Activated T-helper 2 cell treated with anti-CD3 and anti-CD28 coated beads, Interferon-gamma antibody, Interleukin-2, Interleukin-4, amounts not matched to agents 10 μg/mL and 5 μg/mL and 100 μg/mL, durations not matched to agents 14 hours and 24 hours and 36 hours (primary cell): ENCODE data around the gene FAM98C. TPM values are rescaled to one million over a fixed set of nuclear protein-coding genes. Genes with fewer than 3 reads are reported as not detected.
"Not testable (repeated sequence)": the region's sequence is repeated elsewhere in the genome, so short reads cannot be mapped to it uniquely, and the experiment has no call there.

Experiments
- DNase-seq: peaks from one replicate; pipeline ENCODE4 v3.0.0; 2021; ENCODE audit warnings: low spot score
- H3K27ac Mint-ChIP-seq: one replicate; pipeline ENCODE4 v1.8.0; 2021; ENCODE audit warnings: mixed read lengths
- H3K27me3 Mint-ChIP-seq: one replicate; pipeline ENCODE4 v1.8.0; 2021; ENCODE audit warnings: low read depth, mixed read lengths
- H3K36me3 Mint-ChIP-seq: one replicate; pipeline ENCODE4 v1.8.0; 2021; ENCODE audit warnings: low read depth, mixed read lengths
- H3K4me1 Mint-ChIP-seq: one replicate; pipeline ENCODE4 v1.8.0; 2021; ENCODE audit warnings: low read depth, mixed read lengths
- H3K4me3 Mint-ChIP-seq: one replicate; pipeline ENCODE4 v1.8.0; 2021; ENCODE audit warnings: low read depth, mild to moderate bottlenecking, moderate library complexity, mixed read lengths
- H3K9me3 Mint-ChIP-seq: one replicate; pipeline ENCODE4 v1.8.0; 2021; ENCODE audit warnings: mixed read lengths
- intact Hi-C: fragments of 100-400 bp; cut with micrococcal nuclease; formaldehyde crosslinking; loops from one replicate; pipeline ENCODE4 v1.15.1; 2023
- total RNA-seq: library from RNA; stranded (reverse); gene quantifications from 2 replicates; pipeline ENCODE4 v1.2.3, GENCODE V29; 2022

FAM98C gene
- total RNA-seq, 1 donor from 2014 or later: 32.7 TPM

DNA sequence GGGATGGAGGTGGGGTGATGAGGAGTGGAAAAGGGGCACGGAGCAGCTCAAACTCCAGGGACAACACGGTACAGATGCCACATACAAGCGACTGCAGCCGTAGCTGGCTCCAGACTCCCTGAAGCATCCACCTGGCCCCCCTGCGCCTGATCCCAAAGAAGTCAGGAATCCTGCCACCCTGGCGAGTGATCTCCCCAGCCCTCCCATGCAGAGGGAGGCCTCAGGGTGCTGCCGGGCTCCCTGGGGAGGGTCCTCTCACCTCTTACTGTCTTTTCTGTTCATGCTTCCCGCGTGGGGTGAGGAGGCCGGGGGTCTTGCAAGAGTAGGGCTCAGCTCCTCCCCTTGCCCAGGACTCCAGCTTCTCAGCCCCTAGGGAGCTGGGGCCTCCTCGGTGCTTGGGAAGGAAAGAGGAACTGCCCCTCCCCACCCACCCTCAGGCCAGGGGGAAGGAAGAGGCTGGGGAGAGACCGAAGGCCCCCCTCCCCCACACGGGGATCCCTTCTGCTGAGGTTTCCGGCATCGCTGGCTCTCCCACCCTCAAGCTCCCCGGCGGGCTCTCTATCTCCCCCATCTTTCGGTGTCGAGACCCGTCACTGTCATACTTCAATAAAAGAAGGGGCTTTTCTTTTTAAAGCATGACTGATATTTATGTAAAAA lies 23.0 kb downstream of the FAM98C start, which contains the start of gene RASGRP4:
Gene RASGRP4 (minus strand): TSS at position 410 of the 657 bp plus-strand sequence. CDS start 128 bp downstream, at position 282.
- no peaks in the 10 kb centered on the region for H3K9me3 Mint-ChIP-seq
- intact Hi-C loops: loop anchor here (5.0 kb wide), 2 partner anchors 81 to 191 kb away; partner anchors contain the start of genes EIF3K and MAP4K1
- H3K36me3 Mint-ChIP-seq: peaks cover 3% of the 10 kb centered on the region
- DNase-seq: peak; percentile 46
- peak within 1 kb of the TSS; percentile 75 for H3K4me3 Mint-ChIP-seq
- H3K27ac Mint-ChIP-seq: peak within 1 kb of the TSS; percentile 95
- no peaks in the 10 kb centered on the region for H3K27me3 Mint-ChIP-seq
- peaks cover 28% of the 10 kb centered on the region for H3K4me1 Mint-ChIP-seq

DNA sequence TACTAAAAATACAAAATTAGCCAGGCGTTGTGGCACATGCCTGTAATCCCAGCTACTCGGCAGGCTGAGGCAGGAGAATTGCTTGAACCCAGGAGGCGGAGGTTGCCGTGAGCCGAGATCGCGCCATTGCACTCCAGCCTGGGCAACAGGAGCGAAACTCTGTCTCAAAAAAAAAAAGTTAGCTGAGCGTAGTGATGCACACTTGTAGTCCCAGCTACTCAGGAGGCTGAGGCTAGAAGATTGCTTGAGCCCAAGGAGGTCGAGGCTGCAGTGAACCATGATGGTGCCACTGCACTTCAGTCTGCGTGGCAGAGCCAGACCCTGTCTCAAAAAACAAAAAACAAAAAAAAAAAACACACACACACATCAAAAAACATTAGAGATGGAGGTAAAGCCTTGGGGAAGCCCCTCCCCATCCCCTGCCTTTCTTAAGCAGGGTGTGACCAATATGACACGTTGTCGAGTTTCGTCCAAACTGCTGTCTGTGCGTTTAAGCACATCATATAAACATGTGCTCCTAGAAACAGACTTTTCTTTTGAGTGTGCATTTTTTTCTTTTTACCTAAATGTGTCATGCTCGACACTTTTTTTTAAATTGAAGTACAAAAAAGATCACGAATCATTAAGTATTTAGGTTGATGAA lies 24.3 kb downstream of the FAM98C start:
- peak overlapping the region; percentile 95 for H3K27ac Mint-ChIP-seq
- H3K27me3 Mint-ChIP-seq, H3K9me3 Mint-ChIP-seq, H3K36me3 Mint-ChIP-seq: not testable (repeated sequence)
- intact Hi-C loops: loop anchor here (1.0 to 5.0 kb wide), 3 partner anchors 80 to 190 kb away; partner anchors contain the start of genes EIF3K and MAP4K1
- peak overlapping the region; percentile 24 for H3K4me3 Mint-ChIP-seq
- peaks cover 28% of the 10 kb centered on the region for H3K4me1 Mint-ChIP-seq
- peak; percentile 48 for DNase-seq

DNA sequence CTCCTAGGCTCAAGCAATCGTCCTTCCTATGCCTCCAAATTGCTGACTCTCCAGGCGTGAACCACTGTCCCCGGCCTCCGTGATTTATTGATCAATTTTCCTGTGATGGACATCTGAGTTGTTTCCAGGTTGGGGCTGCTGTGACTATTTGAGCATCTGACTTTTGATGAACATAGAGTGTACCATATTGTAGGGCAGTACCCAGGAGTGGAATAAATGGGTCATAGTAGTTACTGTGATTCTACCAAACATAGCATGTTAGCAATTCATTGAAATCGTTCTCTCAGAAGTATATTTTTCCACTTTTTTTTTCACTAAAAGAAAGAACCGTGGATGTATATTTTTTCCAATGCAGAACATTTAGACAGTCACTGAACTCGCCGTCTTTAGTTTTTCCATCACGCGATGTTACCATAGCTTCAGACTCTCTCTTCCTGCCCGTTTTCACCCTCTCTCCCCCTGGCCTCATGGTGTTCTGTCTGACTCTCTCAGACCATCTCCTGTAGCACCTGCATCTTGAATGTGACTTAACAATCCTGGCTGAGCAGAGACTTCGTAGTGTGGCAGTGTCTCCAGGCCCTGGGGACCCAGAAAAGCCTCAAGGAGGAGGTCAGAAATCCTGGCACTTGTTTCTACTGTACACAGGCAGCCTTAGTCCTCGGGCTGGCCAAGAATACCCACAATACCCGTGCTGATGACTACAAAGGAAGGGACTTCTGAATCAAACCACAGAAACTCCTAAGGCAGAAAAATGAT lies 26.3 kb downstream of the FAM98C start:
- peak overlapping the region; percentile 98 for H3K27ac Mint-ChIP-seq
- peaks cover under 1% of the 10 kb centered on the region for H3K27me3 Mint-ChIP-seq
- intact Hi-C loops: loop anchor here (5.0 kb wide), 2 partner anchors 78 to 188 kb away; partner anchors contain the start of genes EIF3K and MAP4K1
- no peaks in the 10 kb centered on the region for H3K9me3 Mint-ChIP-seq
- peak overlapping the region; percentile 34 for H3K4me3 Mint-ChIP-seq
- peaks cover 35% of the 10 kb centered on the region for H3K4me1 Mint-ChIP-seq
- peak; percentile 21 for DNase-seq
- H3K36me3 Mint-ChIP-seq: peaks cover 3% of the 10 kb centered on the region

DNA sequence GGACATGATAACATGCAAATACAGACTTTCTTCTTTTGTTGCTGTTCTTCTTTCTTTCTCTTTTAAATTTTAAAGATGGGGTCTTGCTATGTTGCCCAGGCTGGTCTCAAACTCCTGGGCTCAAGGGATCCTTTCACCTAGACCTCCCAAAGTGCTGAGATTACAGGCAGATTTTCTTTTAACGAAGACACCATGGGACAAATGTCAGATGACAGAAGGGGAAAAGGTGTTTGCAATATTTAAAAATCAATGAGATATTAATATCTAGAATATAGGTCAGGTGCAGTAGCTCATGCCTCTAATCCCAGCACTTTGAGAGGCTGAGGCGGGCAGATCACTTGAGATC lies 26.9 kb downstream of the FAM98C start:
- DNase-seq: no peak
- peaks cover 2% of the 10 kb centered on the region for H3K27me3 Mint-ChIP-seq
- peaks cover 37% of the 10 kb centered on the region for H3K4me1 Mint-ChIP-seq
- intact Hi-C loops: loop anchor here (5.0 kb wide), 2 partner anchors 78 to 188 kb away; partner anchors contain the start of genes EIF3K and MAP4K1
- H3K27ac Mint-ChIP-seq: peak overlapping the region; percentile 98
- peaks cover 3% of the 10 kb centered on the region for H3K36me3 Mint-ChIP-seq
- H3K4me3 Mint-ChIP-seq: no peak overlapping the region
- H3K9me3 Mint-ChIP-seq: no peaks in the 10 kb centered on the region

DNA sequence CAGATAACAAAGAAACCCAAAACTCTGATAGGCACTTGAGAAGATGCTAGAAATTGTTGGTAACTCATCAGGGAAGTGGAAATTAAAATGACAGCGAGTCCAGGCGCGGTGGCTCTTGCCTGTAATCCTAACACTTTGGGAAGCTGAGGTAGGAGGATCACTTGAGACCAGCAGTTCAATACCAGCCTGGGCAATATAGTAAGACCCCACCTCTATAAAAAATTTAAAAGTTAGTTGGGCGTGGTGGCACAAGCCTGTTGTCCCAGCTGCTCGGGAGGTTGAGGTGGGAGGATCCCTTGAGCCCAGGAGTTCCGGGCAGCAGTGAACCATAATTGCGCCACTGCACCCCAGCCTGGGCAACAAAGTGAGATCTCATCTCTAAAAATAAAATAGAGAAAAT lies 28.0 kb downstream of the FAM98C start:
- H3K27me3 Mint-ChIP-seq: peaks cover 2% of the 10 kb centered on the region
- H3K4me3 Mint-ChIP-seq: no peak overlapping the region
- no peak overlapping the region for H3K27ac Mint-ChIP-seq
- peaks cover 3% of the 10 kb centered on the region for H3K36me3 Mint-ChIP-seq
- H3K4me1 Mint-ChIP-seq: peaks cover 35% of the 10 kb centered on the region
- DNase-seq: no peak
- H3K9me3 Mint-ChIP-seq: no peaks in the 10 kb centered on the region
- intact Hi-C loops: no loop called here

DNA sequence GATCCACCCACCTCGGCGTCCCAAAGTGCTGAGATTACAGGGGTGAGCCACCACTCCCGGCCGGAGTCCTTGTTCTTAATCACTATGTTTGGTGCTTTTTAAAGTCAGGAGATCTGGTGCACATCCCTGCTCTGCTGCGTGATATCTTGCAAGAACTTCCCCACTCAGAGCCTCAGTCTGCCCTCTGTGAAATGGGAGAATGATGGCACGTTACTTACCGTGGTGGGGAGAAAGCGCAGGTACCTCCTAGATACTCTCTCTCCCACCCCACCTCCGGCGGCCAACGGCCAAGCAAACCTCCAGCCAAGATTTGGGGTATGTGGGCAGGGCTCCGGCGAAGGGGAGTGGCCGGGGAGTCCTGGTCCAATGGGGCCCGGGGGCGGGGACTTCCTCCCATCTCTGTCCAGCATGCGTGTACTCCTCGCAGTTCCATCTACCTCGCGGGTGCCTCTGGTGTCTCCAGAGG lies 30.4 kb downstream of the FAM98C start, which contains the start of gene RYR1:
Gene RYR1 (plus strand): TSS at position 424 of the 466 bp plus-strand sequence. CDS start 139 bp downstream, outside the sequence.
- intact Hi-C loops: no loop called here
- no peak within 1 kb of the TSS for H3K27ac Mint-ChIP-seq

DNA sequence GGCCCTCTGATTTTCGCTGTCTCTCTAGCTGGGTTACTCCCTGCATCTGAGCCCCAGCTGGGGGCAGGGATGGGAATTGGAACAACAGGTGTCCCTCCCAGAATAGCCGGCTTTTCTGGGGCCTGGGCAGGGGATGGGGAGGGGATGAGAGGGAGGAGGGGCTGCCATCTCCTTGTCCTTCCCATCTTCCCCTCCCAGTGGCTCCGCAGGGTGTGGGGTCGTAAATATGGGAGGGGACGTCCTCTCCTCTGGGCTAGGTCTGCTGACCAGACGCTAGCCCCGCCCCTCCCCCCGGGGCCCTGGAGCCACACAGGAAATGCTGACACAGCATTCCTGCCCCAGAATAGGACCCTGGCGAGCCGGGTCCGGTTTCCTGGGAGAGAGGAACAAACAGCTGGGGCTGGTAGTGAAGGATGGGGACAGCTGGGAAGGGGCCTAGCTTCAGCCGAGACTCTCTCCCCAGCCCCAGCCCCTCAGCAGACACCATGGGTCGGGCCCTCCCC lies 31.7 kb downstream of the FAM98C start:
- no peaks in the 10 kb centered on the region for H3K36me3 Mint-ChIP-seq
- peak overlapping the region; percentile 79 for H3K4me3 Mint-ChIP-seq
- DNase-seq: no peak
- no peaks in the 10 kb centered on the region for H3K9me3 Mint-ChIP-seq
- intact Hi-C loops: no loop called here
- no peak overlapping the region for H3K27ac Mint-ChIP-seq
- peaks cover 14% of the 10 kb centered on the region for H3K4me1 Mint-ChIP-seq
- peaks cover 4% of the 10 kb centered on the region for H3K27me3 Mint-ChIP-seq

More for the DNA sequence above, 30.4 kb downstream of the FAM98C start, which contains the start of gene RYR1:
- Mint-ChIP-seq H3K36me3 (no peaks in the 10 kb centered on the region), H3K4me1 (peaks cover 23% of the 10 kb centered on the region), H3K4me3 (peak within 1 kb of the TSS; percentile 79), H3K27me3 (peaks cover 4% of the 10 kb centered on the region), H3K9me3 (no peaks in the 10 kb centered on the region)
- peak; percentile 60 for DNase-seq

DNA sequence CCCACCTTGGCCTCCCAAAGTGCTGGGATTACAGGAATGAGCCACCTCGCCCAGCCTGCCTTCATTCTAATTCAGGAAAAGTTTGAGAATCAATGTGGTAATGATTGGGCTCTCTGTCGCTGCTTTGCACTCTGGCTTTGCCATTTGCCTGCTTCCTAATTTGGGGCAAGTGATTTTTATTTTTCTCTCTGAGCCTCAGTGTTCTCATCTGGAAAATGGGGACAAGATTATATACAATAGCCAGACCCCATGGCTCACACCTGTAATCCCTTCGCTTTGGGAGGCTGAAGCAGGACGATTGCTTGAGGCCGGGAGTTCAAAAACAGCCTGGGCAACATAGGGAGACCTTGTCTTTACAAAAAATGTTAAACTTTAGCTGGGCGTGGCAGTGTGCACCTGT lies 34.4 kb downstream of the FAM98C start:
- no peak overlapping the region for H3K27ac Mint-ChIP-seq
- H3K4me1 Mint-ChIP-seq: peaks cover 16% of the 10 kb centered on the region
- DNase-seq: no peak
- intact Hi-C loops: no loop called here
- H3K36me3 Mint-ChIP-seq: no peaks in the 10 kb centered on the region
- no peak overlapping the region for H3K4me3 Mint-ChIP-seq
- H3K9me3 Mint-ChIP-seq: no peaks in the 10 kb centered on the region
- H3K27me3 Mint-ChIP-seq: peaks cover 4% of the 10 kb centered on the region

DNA sequence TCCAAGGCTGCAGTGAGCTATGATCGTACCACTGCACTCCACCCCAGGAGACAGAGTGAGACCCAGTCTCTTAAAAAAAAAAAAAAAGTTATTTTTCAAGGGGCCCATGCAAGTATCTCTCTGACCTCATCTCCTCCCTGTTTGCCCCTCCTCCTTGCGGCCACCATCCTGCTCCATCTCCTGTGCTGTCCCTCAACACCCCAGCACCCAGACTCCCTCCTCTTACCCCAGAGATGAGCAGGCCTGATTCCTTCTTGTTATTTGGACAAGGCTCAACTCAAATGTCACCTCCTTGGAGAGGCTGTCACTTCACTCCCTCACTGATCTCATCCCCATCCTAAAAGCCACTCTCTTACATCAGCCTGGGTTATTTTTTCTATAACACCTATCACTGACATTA lies 35.0 kb downstream of the FAM98C start:
- no peaks in the 10 kb centered on the region for H3K36me3 Mint-ChIP-seq
- H3K4me1 Mint-ChIP-seq: peaks cover 16% of the 10 kb centered on the region
- intact Hi-C loops: no loop called here
- no peaks in the 10 kb centered on the region for H3K9me3 Mint-ChIP-seq
- peaks cover 4% of the 10 kb centered on the region for H3K27me3 Mint-ChIP-seq
- H3K4me3 Mint-ChIP-seq: no peak overlapping the region
- no peak overlapping the region for H3K27ac Mint-ChIP-seq
- no peak for DNase-seq

DNA sequence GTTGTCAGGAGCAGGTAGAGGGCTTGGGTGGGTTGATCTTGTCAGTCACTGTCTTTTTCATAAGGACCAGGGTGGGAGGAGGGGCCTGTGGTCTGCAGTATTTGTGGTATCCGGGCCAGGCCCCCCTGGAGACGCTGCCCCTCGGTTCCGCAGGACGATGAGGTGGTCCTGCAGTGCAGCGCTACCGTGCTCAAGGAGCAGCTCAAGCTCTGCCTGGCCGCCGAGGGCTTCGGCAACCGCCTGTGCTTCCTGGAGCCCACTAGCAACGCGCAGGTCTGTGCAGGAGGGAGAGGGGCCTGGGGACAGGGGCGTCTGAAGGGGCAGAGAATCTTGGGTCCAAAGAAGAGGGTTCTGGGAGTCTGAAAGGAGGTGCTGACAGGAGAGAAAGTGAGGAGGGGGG lies 37.7 kb downstream of the FAM98C start:
- Mint-ChIP-seq H3K27ac (no peak overlapping the region), H3K36me3 (no peaks in the 10 kb centered on the region), H3K27me3 (peaks cover 2% of the 10 kb centered on the region), H3K4me1 (peaks cover 6% of the 10 kb centered on the region), H3K4me3 (no peak overlapping the region), H3K9me3 (no peaks in the 10 kb centered on the region)
- intact Hi-C loops: loop anchor here (2.0 kb wide), 1 partner anchor 38 kb away; the partner anchor contains the start of gene FAM98C
- no peak for DNase-seq

DNA sequence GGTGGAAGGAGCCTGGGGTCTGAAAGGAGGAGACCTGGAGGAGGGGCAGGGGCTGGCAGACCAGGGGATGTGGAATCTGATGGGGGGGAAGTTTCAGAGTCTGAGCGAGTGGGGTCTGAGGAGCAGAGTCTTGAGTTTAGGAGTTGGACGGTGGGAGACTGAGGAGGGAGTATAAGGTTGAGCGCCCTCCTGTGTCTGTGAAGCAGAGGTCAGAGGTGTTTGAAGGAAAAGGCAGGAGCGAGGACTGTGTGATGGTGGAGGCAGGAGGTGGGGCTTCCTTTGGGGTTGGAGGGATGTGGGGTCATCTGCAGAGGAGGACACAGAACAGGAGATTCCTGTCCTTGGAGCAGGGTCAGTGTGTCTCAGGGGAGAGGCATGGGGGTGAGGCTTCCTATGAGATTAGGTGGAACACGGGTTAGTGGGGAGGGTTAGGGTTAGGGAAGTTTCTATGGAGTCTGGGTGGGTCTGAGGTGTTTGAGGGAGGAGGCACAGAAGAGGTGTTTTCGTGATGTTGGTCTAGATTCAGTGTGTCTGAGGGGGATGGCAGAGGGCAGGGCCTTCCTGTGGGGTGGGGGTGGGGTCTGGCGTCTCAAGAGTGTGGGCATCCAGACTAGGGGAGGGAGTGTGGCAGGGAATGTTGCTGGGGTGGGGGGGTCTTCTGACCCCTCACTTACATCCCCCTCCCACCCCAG lies 38.9 kb downstream of the FAM98C start:
- Mint-ChIP-seq H3K4me1 (peaks cover 9% of the 10 kb centered on the region), H3K4me3 (no peak overlapping the region), H3K27ac (no peak overlapping the region), H3K36me3 (no peaks in the 10 kb centered on the region), H3K27me3 (peaks cover 2% of the 10 kb centered on the region), H3K9me3 (no peaks in the 10 kb centered on the region)
- intact Hi-C loops: loop anchor here (2.0 kb wide), 1 partner anchor 39 kb away; the partner anchor contains the start of gene FAM98C
- no peak for DNase-seq

DNA sequence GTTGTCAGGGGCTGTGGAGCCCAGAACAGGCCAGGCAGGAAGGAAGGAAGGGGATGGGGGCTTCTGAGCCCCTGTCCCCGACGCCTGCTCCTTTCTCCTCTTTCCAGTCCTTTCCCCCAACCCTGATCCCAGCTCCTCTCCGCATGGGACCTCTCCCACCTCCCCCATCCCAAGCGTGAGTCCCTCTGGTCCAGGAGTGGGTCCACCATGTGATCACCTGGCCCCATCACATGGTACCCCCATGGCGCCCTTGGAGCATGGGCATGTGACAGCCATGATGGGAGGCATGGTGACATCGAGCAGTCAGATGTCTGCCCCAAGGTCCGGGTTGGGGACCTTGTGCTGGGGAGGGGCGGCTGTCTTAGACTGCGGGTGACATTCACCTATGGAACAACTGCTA lies 39.8 kb downstream of the FAM98C start:
- H3K4me1 Mint-ChIP-seq: peaks cover 9% of the 10 kb centered on the region
- no peak for DNase-seq
- peaks cover 2% of the 10 kb centered on the region for H3K27me3 Mint-ChIP-seq
- intact Hi-C loops: no loop called here
- H3K4me3 Mint-ChIP-seq: no peak overlapping the region
- H3K27ac Mint-ChIP-seq: no peak overlapping the region
- no peaks in the 10 kb centered on the region for H3K36me3 Mint-ChIP-seq
- no peaks in the 10 kb centered on the region for H3K9me3 Mint-ChIP-seq
